ENCODE measurements around the gene USP22. TPM values are rescaled to one million over a fixed set of nuclear protein-coding genes. Genes with fewer than 3 reads are reported as not detected.

USP22 gene
- polyA plus RNA-seq, 1 donor (not counting 4 experiments of a cell fraction or from before 2014, with no cell fraction given): 111 TPM

GRCh38 chr17:21003007-21003621, 39.7 kb downstream of the USP22 start:
- Histone ChIP-seq H3K36me3 (ENCODE audit: control insufficient read depth in 2 of 2, extremely low read depth in 1 of 2, insufficient read depth in 2 of 2, low read length in 2 of 2) (peaks cover 58 to 62% of the 10 kb centered on the region in 2 experiments), H3K9me3 (ENCODE audit: control insufficient read depth, low read depth, low read length) (no peaks in the 10 kb centered on the region), H3K4me1 (ENCODE audit: control insufficient read depth, extremely low read depth, insufficient read depth, low read length) (no peaks in the 10 kb centered on the region), H3K4me2 (ENCODE audit: control insufficient read depth, extremely low read depth, insufficient read depth, low read depth, low read length) (no peak overlapping the region), H3K9ac (ENCODE audit: control insufficient read depth, extremely low read depth, insufficient read depth, low read length) (no peak overlapping the region), H3K79me2 (ENCODE audit: control insufficient read depth, insufficient read depth, low read length) (peaks cover 21% of the 10 kb centered on the region), H3K4me3 (ENCODE audit: control insufficient read depth in 2 of 3, extremely low read depth in 1 of 3, insufficient read depth in 2 of 3, low read depth in 1 of 3, low read length in 3 of 3) (no peak overlapping the region), H3K27ac (ENCODE audit: control insufficient read depth, insufficient read depth, low read length) (no peak overlapping the region), H3K9me1 (ENCODE audit: control insufficient read depth, extremely low read depth, insufficient read depth, low read length) (no peaks in the 10 kb centered on the region), H2AFZ (ENCODE audit: control insufficient read depth, low read length) (no peak overlapping the region), H4K20me1 (ENCODE audit: control insufficient read depth, extremely low read depth, insufficient read depth, low read length) (peaks cover 17% of the 10 kb centered on the region), H3K27me3 (ENCODE audit: control insufficient read depth, extremely low read depth, insufficient read depth, low read length) (no peaks in the 10 kb centered on the region)
- DNase-seq (ENCODE audit: low read depth, low spot score): no peak
- dilution Hi-C loops (cut with MboI; ENCODE audit: extremely low pct_ligation_motif_present, low sequenced_read_pairs): no loop called here
- FAIRE-seq: no peak
- TF ChIP-seq EZH2 (IDR thresholded peaks at IDR 0.05; ENCODE audit: low read length) (no peak), CTCF (optimal IDR thresholded peaks at IDR 0.05 in 1 of 3, IDR thresholded peaks at IDR 0.05 in 1 of 3, conservative IDR thresholded peaks at IDR 0.05 in 1 of 3; ENCODE audit: extremely low read depth in 1 of 3, insufficient read depth in 2 of 3, low read length in 3 of 3) (no peak)

- Histone ChIP-seq H4K20me1 (ENCODE audit: control insufficient read depth, extremely low read depth, insufficient read depth, low read length) (peaks cover 17% of the 10 kb centered on the region), H2AFZ (ENCODE audit: control insufficient read depth, low read length) (no peak overlapping the region), H3K9me3 (ENCODE audit: control insufficient read depth, low read depth, low read length) (no peaks in the 10 kb centered on the region), H3K9ac (ENCODE audit: control insufficient read depth, extremely low read depth, insufficient read depth, low read length) (no peak overlapping the region), H3K79me2 (ENCODE audit: control insufficient read depth, insufficient read depth, low read length) (peaks cover 18% of the 10 kb centered on the region), H3K4me2 (ENCODE audit: control insufficient read depth, extremely low read depth, insufficient read depth, low read depth, low read length) (no peak overlapping the region), H3K27me3 (ENCODE audit: control insufficient read depth, extremely low read depth, insufficient read depth, low read length) (no peaks in the 10 kb centered on the region), H3K27ac (ENCODE audit: control insufficient read depth, insufficient read depth, low read length) (no peak overlapping the region), H3K9me1 (ENCODE audit: control insufficient read depth, extremely low read depth, insufficient read depth, low read length) (no peaks in the 10 kb centered on the region), H3K4me3 (ENCODE audit: control insufficient read depth in 2 of 3, extremely low read depth in 1 of 3, insufficient read depth in 2 of 3, low read depth in 1 of 3, low read length in 3 of 3) (no peak overlapping the region), H3K4me1 (ENCODE audit: control insufficient read depth, extremely low read depth, insufficient read depth, low read length) (no peaks in the 10 kb centered on the region), H3K36me3 (ENCODE audit: control insufficient read depth in 2 of 2, extremely low read depth in 1 of 2, insufficient read depth in 2 of 2, low read length in 2 of 2) (peaks cover 53 to 55% of the 10 kb centered on the region in 2 experiments)
- no peak for TF ChIP-seq EZH2 (IDR thresholded peaks at IDR 0.05; ENCODE audit: low read length)
- TF ChIP-seq CTCF (optimal IDR thresholded peaks at IDR 0.05 in 1 of 3, IDR thresholded peaks at IDR 0.05 in 1 of 3, conservative IDR thresholded peaks at IDR 0.05 in 1 of 3; ENCODE audit: extremely low read depth in 1 of 3, insufficient read depth in 2 of 3, low read length in 3 of 3): no peak
- DNase-seq (ENCODE audit: low read depth, low spot score) (no peak), FAIRE-seq (no peak)
- dilution Hi-C loops (cut with MboI; ENCODE audit: extremely low pct_ligation_motif_present, low sequenced_read_pairs): no loop called here
These were observed 40.4 kb downstream of the USP22 start for GRCh38 chr17:21002309-21003006.

All from keratinocyte (primary cell).